ENCODE data around the gene EFNB3. TPM values are rescaled to one million over a fixed set of nuclear protein-coding genes. Genes with fewer than 3 reads are reported as not detected.

Gene EFNB3
- total and polyA plus RNA-seq, 2 of the 13 experiments (the other 11 are each of a cell fraction or from before 2014, with no cell fraction given) = 0.07 to 0.25 TPM

GRCh38 chr17:7687908-7688807 lies 16.8 kb upstream of the EFNB3 start, which contains the start of gene WRAP53 (continued):
- TF ChIP-seq UBTF (CRISPR knock-in tag; IDR thresholded peaks at IDR 0.05) = no peak; the same call in 1 of the 2 replicates
- no peak for TF ChIP-seq DNMT1 (CRISPR knock-in tag; IDR thresholded peaks at IDR 0.05)
- TF ChIP-seq ZBTB2 (CRISPR knock-in tag; IDR thresholded peaks at IDR 0.05; ENCODE audit: low read depth) = peak; percentile 52
- no peak; the same call in 1 of the 2 replicates for TF ChIP-seq NRL (CRISPR knock-in tag; IDR thresholded peaks at IDR 0.05; ENCODE audit: borderline replicate concordance)
- peak; percentile 50 for TF ChIP-seq CREB1 (IDR thresholded peaks at IDR 0.05)
- peak; percentile 85 for TF ChIP-seq CREB1 (CRISPR knock-in tag; IDR thresholded peaks at IDR 0.05)
- peak; percentile 57; the same call in 1 of the 2 replicates for TF ChIP-seq SP4 (CRISPR knock-in tag; IDR thresholded peaks at IDR 0.05)
- peak; percentile 44; the same call in 1 of the 2 replicates for TF ChIP-seq ZNF124 (CRISPR knock-in tag; IDR thresholded peaks at IDR 0.05)
- no peak for TF ChIP-seq CERS6 (CRISPR knock-in tag; IDR thresholded peaks at IDR 0.05)
- TF ChIP-seq GABPA (IDR thresholded peaks at IDR 0.05; ENCODE audit: low read depth, low read length) = peak; percentile 36; the same call in 1 of the 2 replicates
- TF ChIP-seq GABPA (CRISPR knock-in tag; IDR thresholded peaks at IDR 0.05; ENCODE audit: low read depth) = peak; percentile 84
- TF ChIP-seq ZNF639 (CRISPR knock-in tag; conservative IDR thresholded peaks at IDR 0.05) = peak; percentile 74; the same call in 1 of the 2 replicates
- no peak for TF ChIP-seq ZNF513 (CRISPR knock-in tag; conservative IDR thresholded peaks at IDR 0.05)
- TF ChIP-seq KLF11 (CRISPR knock-in tag; IDR thresholded peaks at IDR 0.05) = 0 out of 2 replicates have a peak, but pooled peaks have one; percentile 48
- TF ChIP-seq ZNF205 (CRISPR knock-in tag; IDR thresholded peaks at IDR 0.05) = 0 out of 2 replicates have a peak, but pooled peaks have one; percentile 52
- TF ChIP-seq CEBPZ (IDR thresholded peaks at IDR 0.05; ENCODE audit: low read length) = no peak
- TF ChIP-seq HCFC1 (IDR thresholded peaks at IDR 0.05; ENCODE audit: low read depth, low read length) = peak; percentile 94
- TF ChIP-seq POLR2G (IDR thresholded peaks at IDR 0.05; ENCODE audit: low read depth, low read length) = peak; percentile 87

All from HepG2 (cell line).